NCI-H510A (cell line): ENCODE results near the gene ARF1.

Experiments used
- DNase-seq: peaks from one replicate; lab custom pipeline; 2025; lab: John Stamatoyannopoulos, UW

The ARF1 gene

DNA sequence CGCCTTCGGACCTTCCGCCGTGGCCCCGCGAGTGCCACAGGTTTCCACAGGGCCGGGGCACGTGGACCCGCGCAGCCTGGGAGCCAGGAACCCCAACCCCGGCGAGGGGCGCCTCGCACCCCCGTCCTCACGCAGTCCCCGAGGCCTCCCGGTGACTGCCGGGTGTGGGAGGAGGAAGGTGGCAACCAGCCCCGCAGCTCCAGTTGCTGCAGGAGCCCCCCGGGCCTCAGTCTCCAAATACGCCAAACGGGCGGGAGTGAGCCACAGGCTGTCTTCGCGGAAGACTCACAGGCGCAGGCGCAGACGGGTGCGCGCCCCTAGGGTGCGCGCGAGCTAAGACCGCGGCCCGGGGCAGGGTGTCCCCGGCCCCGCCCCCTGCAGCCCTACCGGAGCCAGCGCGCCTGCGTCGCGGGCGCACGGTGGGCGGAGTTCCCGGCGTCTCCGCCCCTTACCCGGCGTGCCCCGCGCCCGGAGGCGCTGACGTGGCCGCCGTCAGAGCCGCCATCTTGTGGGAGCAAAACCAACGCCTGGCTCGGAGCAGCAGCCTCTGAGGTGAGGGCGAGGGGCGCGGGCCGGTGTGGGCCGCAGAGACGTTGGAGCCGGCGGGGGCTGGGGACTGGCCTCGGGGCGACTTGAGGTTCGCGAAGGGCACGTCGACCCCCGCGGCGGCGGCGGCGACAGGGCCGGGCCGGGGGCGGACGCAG is at the start of gene ARF1:
Gene ARF1 (plus strand): TSS at position 495 of the 704 bp plus-strand sequence. CDS start 14,407 bp downstream, outside the sequence.
- DNase-seq, result peak; percentile 78

DNA sequence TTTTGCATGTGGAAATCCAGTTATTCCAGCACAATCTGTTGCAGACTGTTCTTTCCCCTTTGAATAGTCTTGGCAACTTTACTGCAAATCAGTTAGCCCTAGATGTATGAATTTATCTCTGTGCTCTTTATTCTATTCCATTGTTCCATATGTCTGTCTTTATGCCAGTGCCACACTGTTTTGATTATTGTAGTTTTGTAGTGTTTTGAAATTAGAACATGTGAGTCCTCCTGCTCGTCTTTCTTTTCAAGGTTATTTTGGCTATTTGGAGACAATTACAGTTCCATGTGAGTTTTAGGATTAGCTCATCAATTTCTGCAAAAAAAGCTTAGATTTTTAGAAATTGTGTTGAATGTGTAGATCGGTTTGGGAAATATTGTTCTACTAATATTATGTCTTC is 49.1 kb upstream of the ARF1 start:
- no peak for DNase-seq

DNA sequence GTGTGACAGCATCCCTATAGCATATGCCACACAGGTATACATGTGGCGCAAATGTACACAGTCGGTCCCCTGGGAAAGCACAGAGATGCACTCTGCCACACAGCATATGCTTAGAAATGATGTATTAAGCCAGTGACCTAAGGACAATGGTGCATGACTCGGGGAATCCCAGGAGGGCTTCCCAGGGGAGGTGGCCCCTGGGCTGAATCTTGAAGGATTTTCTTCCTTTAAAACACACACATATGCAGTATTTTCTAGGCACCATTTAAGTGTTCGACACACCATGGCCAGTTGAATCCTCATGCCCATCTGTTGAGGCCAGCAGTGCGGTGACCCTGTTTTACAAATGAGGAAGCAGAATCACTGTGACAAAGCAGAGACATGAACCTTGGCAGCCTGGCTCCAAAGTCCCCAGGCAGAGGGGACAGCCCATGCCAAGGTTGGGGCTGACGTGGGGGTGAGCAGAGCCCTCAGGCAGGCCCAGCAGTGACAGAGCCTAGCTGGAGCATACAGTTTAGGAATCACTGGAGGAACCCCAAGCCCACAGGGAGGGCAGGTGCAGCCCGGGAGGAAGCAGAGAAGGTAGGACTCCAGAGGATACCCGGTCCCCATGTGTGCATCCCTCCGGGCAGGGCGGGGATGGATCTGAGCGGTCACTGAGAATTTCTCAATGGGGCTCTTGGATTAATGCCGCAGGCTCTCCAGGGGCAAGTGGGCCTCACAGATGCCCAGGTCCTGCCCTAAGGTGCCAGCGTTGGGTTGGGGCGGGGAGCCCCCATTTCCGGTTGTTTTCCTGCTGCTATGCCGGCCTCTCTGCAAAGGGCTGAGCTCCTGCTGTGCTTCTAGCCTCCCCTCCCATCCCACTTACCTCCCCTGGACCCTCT is 47.3 kb upstream of the ARF1 start:
- no peak for DNase-seq

DNA sequence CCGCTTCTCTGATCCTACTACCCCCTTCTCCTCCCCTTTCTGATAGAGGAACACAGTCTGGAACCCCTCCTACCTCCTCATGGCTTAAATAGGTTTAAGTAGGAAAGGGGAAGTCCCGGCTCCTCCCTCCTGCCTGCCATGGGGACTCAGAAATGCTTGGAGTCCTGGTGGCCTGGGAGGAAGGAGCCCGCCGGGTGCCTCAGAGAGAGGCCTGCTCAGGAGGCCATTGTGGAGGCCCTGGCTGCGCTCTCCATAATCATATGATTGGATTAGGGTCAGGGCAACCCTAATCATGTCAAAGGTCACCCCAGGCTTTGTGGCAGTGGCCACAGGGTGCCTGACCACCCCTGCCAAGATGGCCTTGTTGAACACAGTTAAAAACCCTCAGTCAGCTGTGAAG is 46.7 kb upstream of the ARF1 start:
- DNase-seq, result no peak

DNA sequence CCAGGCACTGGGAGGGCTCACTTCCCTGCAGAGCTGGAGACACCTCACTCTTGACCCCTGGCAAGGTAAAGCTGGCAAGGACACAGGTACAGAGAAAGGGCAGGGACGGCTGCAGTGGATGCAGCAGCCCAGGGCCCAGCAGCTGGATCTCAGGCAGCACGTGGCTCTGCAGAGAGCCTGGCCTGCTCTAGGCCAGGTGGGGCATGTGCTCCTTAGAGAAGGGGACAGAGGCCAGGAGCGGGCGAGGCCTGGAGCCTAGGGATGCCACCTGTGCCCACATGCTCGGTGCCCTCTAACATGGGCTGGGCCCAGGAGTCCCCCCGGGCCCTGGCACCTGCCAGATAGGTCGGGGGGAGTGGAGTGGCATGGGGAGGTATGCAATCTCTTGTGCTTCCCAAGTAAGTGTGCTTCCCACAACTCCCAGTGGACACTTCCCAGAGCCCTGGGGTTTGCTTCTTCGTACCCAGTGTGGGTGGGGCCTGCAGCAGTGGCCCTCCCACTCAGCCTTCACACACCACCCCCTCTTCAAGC is 45.7 kb upstream of the ARF1 start:
- no peak for DNase-seq

DNA sequence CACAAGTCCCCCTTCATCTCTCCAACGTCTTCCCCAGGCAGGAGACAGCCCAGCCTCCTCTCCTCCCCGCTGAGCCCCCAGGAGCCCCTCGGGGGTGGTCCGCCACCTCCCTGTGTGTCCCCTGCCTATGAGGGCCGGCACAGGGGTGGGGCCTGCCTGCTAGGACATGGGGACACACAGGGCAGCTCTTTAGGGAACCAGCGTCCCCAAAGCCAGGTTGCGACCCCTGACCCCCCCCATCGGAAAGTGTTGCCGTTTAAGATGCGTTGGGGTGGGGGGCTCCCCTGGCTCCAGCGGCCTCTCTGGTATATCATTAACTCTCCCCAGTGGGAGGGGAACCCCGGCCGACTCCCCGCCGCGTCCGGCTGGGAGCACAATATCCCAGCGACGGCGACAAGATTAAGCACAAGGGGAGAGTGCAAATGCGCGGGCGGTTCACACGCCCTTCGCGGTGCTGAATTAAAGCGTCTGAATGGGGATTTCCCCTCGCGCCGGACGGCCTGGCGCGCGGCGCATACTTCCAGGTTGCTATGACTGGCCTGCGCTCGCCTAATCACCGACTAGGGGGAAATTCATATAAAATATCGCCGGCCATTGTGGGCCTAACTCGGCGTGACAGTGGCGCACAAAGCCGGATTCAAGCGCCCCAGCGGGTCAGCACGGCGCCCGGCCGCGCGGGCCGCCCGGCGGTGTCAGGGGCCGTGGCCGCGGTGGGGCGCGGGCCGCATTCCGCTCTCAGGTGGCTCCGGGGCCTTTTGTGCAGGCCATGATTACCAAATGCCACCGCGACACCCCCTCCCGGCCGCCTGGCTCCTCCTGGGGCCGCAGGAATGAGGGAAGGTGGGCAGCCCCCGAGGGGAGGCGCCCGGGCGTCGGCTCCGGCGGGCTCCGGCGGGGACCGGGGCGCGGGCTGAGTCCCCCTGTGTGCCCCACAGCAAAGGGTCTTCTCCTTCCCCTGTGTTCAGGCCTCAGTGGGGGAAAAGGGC is 44.8 kb upstream of the ARF1 start:
- DNase-seq, result no peak

DNA sequence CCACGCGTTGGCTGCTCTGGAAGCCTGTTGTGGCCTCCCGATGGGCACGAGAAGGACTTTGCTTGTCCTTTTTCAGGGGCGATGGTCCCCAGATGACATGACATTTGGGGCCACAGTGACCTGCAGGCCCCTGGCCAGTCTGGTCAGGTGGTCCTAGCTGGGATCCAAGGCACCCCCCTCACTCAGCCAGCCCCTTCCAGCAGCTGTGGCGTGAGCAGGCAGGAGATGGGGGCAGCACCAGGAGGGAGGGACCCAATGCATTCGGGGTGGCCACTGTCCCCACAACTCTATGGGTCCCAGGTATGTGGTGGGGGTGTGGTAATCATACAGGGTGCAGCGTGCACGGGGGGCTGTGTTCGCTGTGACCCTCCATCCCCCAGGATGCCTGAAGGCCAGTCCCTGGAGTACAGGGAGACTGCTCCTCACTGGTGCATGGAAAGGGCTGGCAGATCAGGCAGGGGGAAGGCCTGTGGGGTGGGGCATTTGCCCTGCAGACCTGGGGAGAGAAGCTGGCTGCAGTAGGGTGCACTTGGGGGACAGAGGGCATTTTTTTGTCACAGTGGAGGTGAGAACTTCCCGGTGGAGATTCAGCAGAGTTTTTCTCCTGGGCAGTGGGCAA is 44.0 kb upstream of the ARF1 start:
- DNase-seq, result no peak

DNA sequence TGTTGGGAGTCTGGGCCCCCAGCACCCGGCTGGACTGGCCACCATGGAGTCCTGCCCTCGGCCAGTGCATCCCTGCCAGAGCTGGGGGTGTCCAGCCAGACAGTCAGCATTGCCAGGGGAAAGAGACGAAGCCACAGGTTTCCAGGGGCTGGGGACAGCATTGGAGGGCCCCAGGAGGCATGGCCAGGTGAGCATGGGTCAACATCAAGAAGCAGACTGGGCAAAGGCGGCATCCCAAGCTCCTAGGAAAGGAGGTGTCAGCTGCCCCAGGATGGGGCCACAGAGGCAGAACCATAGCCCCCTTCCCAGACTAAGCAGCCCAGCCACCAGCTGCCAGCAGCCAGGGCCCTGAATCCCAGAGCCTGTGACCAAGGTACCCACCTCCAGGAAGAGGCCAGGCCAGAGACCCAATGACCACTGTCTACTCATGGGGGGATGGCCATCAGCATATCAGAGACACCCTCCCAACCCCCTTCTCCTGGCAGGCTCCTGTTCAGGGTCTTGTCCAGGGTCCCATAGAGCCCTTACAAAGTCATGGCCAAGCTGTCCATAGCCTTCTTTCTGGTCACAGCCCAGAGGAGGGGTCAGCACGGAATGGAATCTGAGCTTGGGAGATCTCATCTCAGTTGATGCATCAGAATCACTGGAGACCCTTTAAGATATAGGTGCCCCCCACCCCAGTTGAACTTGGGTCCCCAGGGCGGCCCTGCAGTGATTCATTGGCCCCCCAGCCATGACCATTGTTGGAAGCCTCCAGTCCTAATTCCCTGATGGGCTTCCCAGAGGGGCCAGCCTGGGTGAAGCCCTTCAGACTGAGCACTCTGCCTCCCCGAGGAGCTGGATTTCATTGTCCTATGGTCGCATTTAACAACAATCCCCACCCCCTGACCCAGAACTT is 43.3 kb upstream of the ARF1 start:
- DNase-seq, result no peak

DNA sequence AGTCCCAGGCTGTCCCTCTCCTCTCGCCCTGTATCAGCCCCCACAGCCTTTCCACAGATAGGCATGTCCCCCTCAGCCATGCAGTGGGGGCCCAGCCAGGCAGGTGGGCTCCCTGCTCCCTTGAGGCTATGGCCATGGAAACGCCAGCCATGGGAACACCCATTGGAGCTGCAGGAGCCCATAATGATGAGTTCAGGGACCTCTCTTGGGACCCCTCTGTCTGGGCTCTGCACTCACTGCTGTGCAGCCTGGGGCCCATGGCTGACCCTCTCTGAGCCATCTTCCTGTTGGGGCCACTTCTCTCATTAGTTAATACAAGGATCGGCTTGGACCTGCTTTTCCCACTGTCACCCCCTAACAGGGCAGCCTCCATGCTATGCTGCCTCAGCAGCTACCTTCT is 42.5 kb upstream of the ARF1 start:
- no peak for DNase-seq

DNA sequence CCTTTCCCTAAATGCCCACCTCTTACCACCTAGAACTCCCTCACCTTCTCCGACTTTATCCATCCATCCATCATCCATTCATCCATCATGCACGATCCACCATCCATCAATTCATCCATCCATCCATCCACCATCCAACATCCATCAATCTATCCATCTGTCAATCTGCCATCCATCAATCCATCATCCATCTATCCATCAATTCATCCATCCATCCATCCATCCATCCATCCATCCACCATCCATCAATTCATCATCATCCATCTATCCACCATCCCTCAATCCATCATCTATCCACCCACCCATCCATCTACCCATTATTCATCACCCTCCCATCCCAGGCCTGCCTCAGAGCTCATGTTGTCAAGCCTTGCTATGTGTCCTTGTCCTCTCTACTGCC is 41.2 kb upstream of the ARF1 start:
- DNase-seq, result no peak

DNA sequence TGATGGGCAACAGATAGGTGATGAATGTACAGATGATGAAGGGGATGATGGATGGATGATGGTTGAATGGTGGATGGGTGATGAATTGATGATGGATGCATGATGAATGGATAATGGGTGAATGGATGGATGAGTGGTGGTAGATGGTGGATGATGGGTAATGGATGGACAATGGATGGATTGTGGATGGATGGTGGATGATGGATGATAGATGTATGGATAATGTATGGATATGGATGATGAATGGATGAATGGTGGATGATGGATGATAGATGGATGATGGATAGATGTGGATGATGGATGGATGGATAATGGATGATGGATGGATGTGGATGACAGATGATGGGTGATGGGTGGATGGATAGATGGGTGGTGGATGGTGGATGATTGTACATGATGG is 40.0 kb upstream of the ARF1 start:
- no peak for DNase-seq

DNA sequence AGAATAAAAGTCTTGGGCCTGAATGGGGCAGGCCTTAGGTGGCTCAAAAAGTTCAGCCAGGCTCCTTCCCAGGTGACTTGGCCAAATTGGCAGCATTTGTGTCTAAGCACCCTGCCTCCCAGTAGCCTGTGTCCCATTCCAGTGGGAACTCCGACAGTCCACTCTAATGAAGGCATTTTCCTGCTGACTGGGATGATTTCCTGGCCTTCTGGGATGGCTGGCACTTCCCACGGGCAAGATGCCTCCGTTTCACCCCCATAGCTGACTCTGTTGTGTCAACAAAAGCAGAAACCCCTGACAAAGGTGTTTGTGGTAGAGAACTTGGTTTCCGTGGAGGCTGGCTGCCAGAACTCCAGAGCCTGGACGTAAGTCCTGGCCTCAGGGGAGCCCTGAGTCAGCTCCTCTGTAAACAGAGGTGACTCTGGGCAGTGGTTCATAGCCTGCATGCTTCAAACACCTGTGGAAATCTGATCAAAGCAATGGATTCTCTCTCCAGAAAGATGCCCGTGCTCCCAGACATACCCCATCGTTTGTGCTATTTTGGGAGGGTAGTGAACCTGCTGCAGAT is 39.1 kb upstream of the ARF1 start:
- no peak for DNase-seq

DNA sequence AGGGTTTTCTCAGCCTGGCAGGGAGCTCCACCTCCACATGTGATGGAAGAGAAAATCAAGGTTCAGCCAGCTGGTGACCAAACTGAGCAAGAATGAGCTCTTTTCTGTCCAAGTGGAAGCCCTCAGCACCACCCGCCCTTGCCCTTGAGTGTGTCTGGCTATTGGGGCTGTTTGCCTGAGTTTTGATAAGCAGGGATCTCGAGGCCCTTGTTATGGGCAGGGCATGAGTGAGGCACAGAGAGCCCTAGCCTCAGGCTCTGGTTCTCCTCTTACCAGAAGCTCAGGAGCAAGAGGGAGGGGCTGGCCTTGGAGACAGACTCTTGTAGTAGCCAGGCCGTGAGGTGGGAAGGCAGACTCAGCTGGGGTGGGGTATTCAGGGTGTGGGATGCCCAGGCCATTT is 37.5 kb upstream of the ARF1 start:
- DNase-seq, result no peak

DNA sequence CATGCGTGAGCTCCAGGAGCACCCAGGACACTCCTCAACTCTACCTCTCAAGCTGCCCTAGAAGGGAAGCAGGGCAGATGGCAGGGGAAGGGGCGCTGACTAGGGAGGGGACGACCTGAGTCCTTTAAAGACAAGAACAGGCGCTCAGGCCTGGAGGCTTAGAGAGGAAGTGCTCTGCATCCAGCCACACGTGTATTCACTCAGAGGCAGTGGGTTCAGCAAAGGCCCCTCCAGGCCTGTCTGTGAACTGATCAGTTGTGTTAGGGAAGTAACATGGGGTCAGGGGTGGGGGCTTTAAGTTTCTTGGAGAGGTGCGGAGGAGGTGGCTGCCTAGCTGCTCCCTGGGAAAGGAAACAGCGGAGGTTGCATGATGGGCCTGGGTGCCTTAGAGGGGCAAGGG is 37.1 kb upstream of the ARF1 start:
- no peak for DNase-seq

DNA sequence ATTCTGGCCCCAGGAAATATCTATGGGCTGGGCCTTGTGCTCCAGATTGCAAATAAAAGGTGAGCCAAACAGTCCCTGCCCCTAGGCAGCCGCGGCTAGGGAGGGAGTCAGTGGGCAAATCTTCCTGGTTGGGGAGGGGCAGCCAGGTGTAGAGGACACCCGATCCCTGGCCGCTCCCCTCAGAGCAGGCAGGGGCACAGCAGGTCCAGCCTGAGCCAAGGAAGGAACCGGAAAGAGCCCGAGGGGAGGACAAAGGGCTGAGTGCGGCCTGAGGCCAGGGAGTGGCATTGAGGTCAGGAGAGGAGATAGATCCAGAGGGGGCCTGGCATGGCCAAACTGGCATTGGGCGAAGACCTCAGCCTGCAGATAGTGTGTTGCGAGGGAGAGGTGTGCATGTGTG is 36.6 kb upstream of the ARF1 start:
- no peak for DNase-seq

DNA sequence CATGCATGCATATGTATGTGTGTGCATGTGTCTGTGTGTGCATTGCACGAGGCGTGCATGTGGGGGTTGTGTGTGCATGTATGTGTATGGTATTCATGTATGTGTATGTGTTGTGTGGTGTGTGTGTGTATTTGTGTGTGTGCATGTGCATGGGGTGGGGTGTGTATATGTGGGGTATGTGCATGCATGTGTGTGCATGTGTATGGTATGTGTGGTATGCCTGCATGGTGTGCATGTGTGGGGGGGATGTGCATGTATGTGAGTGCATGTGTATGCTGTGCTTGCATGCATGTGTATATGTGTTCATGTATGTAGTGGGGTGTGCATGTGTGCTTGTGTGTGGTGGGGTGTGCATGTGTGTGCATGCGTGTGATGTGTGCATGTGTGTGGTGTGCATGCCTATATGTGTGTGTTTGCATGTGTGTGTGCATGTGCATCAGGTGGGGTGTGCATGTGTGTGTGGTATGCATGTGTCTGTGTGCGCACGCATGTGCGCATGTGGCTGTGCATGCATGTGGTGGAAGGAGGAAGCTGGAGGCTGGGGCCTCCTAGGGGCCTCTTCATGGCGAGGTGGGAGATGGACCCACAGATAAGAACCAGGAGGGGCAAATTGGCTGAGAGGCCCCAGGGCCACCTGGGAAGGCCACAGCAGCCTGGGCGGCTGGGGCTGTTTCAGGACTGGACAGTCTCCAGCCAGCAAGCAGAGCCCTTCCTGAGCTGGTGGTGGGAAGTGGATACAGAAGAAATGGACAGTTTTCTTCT is 35.9 kb upstream of the ARF1 start:
- no peak for DNase-seq

DNA sequence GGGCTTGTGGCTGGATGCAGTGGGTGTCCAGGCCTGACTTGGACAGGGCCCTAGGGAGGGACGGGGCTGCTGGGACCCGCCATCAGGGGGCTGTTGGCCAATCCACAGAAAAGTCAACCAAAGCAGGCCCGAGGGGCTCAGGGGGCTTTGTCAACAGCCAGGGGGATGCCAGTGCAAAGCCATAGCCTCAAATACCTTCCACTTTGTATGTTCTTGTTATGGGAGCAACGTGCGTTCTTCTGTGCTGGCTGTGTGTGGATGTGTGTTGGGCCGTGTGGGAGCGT is 35.4 kb upstream of the ARF1 start:
- DNase-seq, result no peak

DNA sequence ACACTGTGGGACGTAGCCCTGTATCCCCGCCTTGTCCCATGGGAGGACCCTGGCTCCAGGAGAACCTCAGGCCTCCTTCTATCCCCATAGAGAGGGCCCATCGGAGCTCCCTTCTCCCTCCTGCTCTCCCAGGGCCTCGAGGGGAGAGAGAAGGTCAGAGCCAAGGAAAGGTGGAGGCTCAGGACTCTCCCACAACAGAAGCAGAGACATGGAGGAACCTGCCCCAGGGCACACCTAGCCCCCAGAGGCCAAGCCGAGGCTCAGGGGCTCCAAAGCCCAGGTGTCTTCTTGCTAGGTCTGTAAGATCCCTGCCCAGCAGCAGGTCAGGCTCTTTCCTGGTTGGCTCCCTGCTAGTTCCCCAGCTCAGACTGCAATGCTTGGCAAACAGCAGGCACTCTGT is 34.4 kb upstream of the ARF1 start:
- DNase-seq, result no peak

DNA sequence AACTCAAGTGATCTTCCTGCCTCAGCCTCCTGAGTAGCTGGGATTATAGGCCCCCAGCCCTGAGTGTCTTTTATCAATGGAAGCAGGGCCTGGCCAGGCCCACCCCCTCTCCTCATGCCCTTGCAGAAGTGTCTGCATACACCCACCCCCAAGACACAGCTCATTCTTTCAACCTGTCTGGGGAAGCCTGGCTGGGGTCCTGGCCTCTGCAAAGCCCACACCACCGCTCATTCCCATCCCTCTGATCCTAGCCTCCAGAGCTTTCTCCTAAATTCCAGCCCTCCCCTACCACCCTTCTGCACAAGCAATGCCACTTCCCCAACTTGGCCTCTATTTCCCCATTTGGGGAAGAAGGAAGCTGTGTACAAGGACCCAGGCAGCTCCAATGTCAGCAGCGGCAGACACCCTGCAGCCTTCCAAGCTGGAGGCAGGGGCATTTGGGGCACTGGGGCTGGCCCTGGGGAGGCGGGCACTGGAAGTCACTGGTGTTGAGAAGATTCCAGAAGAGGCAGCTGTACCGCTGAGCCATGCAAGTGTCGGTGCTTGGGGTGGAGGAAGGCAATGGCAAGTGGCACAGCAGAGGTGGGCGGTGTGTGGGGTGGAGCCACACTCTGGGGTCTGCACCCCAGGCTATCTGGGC is 33.7 kb upstream of the ARF1 start:
- DNase-seq, result no peak
